Activated CD4-positive, alpha-beta T cell treated with anti-CD3 and anti-CD28 coated beads for 24 hours (primary cell): ENCODE data around the gene TOE1.
A peak's percentile ranks its signal among the peaks of the same experiment; 100 is the strongest.

Source experiments
- DNase-seq, 2 donors: peaks; one replicate each; pipeline ENCODE4 v3.0.0-alpha.2; 2020; ENCODE audit warnings: low read depth in 2 of 2

TOE1 gene

GRCh38 chr1:45326627-45327623 lies 13.0 kb upstream of the TOE1 start, which contains the start of gene HPDL:
HPDL (plus strand) TSS chr1:45326895; CDS start chr1:45327149, 254 bp downstream.
- DNase-seq = peak; percentile 66 to 72

- DNase-seq = no peak
These were observed 12.1 kb upstream of the TOE1 start for GRCh38 chr1:45327644-45328515.

DNA sequence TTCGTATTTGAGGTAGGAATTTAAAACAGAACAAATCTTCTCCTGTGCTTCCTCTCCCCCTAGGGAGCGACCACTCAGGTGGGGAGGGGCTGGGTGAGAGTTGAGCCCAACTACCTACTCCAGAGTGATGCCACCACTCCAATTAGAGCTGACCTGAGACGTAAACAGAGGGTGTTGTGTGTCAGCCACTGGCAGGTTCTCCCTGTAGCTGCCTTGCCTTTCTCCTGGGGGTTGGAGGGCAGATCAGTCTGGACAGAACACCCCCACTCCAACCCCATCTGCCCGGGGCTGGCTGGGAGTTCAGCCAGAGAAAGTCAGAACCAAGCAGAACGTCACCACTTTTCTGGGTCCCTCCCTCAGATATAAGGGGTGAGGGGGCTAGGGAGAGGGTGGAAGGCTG lies 11.3 kb upstream of the TOE1 start:
- DNase-seq = no peak

DNA sequence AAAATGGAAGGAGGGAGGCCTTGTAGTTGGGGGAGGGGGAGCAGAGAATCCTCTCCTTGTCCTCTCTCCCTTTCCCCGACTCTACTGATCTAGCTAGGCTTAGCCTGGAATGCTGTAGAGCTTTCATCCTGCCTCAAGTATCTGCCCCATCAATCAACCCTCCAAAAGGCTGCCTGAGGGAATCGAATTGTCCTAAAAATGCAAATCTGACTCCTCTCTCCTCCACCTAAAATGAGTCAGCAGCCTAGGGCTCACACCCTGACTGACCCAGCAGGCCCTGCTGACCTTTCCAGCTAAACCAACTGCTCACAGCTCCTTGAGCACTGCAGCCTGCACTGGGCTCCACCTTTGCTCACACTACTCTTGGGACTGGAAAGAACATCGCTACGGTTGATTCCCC lies 10.5 kb upstream of the TOE1 start:
- DNase-seq = no peak

DNA sequence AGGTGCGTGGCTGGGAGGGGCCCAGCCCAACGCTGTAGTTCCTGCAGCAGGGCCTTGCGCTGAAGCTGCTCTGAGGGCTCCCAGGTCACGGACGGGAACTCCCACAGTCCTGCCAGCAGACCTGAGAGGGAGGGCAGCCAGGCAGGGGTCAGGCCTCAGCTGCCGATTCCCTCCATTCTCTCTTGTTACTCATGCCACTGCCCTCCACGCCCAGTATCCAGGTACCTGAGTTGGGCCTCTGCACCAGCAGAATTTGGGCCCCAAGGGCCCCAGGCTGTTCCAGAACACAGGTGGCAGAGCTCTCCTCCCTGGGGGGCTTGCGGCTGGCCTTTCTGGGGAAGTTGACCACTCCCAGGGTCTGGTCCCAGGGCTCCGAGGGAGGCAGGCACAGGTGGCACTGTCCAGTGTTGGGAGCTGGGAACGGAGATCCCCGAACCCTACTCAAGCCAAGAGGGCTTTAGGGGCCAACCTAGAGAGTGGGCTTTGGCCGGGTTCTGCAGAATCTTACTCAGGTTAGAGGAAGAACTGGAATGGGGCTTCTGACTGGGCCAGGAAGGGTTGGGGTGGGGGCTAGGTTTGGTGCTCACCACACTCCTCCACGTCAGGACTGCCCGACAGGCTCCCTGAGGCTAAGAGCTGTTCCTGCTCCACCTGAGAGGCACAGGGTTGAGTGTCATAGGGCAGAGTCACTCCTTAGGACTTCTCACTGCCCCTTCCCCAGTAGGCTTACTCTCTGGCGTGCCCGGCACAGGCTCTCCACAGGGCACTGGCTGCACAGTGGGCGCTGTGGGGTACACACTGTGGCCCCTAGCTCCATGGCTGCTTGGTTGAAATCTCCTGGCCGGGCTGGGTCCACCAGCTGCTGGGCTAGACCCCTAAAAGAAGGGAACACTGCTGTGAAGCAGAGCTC lies 8.3 kb upstream of the TOE1 start:
- DNase-seq = no peak

DNA sequence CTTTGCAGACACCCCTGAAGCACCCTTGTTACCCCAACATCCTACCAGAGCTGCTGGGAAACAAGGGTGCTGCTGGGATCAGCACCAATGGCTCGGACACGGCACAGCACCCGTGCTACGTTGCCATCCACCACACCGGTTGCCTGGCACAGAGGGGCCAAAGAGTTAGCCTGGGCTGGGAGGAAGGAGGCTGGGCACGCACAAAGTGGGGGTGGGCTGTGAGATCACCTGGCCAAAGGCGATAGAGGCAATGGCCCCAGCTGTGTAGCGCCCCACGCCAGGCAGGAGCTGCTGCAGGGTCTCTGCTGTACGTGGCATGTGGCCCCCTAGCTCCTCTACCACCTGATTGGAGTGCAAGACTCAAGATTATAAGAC lies 7.6 kb upstream of the TOE1 start:
- DNase-seq = no peak

- no peak for DNase-seq
These were observed 5.4 kb upstream of the TOE1 start for GRCh38 chr1:45334308-45335245.

DNA sequence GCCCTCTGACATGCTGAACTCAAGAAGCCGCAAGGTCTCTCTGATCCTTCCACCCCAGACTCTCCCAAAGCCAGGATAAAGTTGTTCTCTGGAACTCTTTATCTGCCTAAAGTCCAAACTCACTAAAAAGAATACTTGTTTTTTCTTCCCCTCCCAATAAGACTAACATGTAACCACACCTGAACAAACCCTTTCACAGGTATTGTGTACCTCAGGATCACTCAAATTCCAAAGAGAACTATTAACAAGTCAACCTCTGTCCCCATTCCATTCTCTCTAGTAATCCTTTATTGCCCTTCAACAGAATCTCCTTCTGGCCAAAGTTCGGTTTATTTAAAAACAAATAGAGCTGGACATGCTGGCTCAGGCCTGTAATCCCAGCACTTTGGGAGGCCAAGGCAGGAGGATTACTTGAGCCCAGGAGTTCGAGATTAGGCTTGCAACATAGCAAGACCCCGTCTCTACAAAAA lies 4.1 kb upstream of the TOE1 start:
- DNase-seq = no peak

DNA sequence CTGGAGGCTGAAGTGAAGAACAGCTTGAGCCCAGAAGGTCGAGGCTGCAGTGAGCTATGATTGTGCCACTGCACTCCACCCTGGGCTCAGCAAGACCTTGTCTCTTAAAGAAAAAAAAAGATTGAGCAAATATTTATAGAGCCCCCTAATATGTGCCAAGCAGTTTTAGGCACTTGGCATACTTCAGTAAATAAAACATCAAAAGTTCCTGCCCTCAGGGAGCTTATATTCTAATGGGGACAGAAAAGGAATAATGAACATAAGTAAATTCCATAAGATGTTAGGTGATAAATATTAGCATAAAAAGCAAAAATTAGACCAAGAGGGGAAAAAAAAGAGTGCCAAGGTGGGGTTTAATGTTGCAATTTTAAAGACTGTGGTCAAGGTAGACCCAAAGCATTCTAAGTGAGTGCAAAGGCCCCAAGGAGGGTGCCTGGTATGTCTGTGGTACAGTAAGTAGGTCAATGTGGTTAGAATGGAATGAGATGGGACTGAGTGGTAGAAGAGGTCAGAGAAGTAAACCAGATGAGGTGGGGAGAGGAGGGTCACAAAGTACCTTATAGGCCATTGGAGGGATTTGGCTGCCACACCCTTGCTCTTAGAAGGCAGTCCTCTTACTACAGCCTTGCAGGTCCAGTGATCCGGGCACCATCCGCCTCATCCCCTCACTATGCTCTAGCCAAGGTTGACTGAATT lies 2.2 kb upstream of the TOE1 start:
- DNase-seq = no peak

- DNase-seq = no peak
These were observed 971 bp downstream of the TOE1 start for GRCh38 chr1:45340816-45341466.

- DNase-seq = no peak
These were observed 4.5 kb downstream of the TOE1 start for GRCh38 chr1:45344499-45344898.

- DNase-seq = no peak
These were observed 5.0 kb downstream of the TOE1 start for GRCh38 chr1:45345014-45345413.

DNA sequence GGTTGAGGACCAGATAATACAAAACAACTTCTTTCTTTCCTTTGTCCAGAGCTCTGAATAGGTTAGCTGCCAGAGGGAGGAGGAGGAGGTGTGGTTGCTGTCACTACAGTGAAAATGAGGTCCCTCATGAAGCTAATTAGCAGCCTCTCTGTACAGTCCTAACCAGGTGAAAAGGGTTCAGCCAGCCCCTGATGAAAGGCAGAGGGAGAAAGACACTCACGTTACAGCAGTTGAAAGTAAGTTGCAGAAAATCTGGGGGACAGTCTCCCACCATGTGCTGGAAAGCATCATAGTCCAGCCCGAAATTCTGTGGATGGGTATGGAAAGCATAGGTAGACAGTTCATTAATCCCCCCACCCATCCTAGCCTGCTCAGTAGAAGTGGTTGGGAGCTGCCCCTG lies 6.5 kb downstream of the TOE1 start:
- no peak for DNase-seq

DNA sequence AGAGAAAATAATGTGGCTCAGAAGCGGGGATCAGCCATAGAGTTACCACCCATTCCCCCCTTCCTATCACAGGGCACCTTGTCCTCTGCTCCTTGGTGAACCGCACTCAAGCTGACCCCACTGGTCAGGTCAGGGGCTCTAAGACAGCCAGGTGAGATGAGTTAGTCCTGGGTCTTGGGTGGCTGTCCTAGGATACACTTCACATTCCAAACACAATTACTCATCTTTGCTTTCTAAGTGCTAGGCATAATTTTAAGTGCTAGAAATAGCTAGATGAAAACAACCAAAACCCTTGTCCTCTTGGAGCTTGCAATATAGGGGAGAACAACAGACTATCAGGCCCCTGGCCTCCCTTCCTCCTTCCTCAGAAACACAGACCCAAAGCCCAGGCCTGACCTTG lies 8.1 kb downstream of the TOE1 start:
- no peak for DNase-seq

DNA sequence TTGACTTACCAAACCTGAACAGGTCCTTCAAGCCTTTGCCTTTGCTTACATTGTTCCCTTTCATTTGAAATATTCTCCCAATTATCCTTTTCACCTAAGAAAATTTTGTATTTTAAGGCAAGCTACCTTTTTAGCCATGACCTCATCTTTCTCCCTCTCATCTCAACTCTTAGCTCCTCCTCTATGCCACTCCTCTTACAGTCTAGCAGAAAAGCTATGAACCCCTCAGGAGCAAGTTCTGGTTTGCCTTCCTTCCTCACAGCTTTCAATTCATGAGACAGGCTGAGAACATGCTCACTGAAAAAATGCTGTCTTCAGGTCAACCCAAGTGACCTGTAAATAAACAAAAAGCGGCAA lies 8.6 kb downstream of the TOE1 start:
- DNase-seq = no peak

DNA sequence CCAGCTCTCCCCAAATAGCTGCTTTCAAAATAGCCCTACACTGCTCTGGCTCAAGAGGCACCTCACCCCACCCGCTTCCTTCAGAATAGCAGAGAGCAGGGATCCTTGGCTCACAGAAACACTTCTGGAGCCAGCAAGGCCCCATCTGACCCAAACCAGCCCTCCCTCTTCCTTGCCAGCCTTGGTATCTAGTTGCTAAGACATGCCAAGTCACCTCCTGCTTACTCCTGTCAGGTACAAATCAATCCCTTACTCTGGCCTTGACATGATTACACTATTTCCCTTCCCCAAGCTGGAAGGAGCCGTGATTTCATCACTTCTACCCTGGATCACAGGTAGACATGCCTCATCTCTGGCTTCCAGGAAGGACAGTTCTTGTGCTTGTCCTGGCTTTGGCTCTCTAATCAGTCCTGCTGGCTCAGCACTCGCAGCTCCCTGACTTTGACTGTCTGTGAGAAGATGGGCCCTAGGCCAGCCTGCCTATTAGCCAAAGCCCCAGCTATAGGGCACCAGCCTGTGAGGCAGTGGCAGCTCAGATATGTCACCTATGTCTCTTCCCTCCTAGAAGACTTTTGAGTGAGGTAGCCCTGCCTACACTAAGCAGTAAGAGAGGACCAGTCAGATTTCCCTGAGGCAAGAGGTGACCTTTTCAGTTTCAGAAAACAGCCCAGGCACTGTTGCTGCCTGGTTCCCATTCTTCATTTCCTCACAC lies 9.2 kb downstream of the TOE1 start:
- no peak for DNase-seq

DNA sequence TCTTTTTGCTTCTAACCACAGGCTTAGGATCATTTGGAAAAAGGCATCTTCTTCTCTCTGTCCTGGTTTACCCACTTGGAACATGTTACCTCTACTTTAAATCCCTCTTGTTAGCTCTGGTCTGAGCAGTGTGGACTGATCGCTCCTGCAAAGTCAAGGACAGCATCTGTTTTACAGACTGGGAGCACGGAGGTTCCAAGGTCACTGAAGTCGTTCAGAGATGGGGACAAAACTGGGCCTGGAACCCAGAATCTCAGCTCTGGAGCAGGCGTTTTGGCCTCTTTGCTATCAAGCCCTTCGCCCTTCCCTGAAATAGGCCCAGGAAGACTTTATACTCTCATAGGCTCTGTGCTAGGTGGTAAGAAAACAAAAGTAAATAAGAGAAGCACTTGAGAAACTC lies 11.5 kb downstream of the TOE1 start:
- DNase-seq = no peak

- DNase-seq = no peak
These were observed 13.7 kb downstream of the TOE1 start for GRCh38 chr1:45353685-45354084.

GRCh38 chr1:45354838-45355237 lies 14.9 kb downstream of the TOE1 start:
- DNase-seq = no peak
